GM19035 (cell line): Measurements from ENCODE around the gene TGOLN2.
"Not testable (repeated sequence)": the region's sequence is repeated elsewhere in the genome, so short reads cannot be mapped to it uniquely, and the experiment has no call there.

Source experiments
- ATAC-seq: cut with Tn5 transposase; IDR thresholded peaks from one replicate; pipeline ENCODE4 v1.9.1; 2021; ENCODE audit not compliant: unreplicated experiment

The TGOLN2 gene

DNA sequence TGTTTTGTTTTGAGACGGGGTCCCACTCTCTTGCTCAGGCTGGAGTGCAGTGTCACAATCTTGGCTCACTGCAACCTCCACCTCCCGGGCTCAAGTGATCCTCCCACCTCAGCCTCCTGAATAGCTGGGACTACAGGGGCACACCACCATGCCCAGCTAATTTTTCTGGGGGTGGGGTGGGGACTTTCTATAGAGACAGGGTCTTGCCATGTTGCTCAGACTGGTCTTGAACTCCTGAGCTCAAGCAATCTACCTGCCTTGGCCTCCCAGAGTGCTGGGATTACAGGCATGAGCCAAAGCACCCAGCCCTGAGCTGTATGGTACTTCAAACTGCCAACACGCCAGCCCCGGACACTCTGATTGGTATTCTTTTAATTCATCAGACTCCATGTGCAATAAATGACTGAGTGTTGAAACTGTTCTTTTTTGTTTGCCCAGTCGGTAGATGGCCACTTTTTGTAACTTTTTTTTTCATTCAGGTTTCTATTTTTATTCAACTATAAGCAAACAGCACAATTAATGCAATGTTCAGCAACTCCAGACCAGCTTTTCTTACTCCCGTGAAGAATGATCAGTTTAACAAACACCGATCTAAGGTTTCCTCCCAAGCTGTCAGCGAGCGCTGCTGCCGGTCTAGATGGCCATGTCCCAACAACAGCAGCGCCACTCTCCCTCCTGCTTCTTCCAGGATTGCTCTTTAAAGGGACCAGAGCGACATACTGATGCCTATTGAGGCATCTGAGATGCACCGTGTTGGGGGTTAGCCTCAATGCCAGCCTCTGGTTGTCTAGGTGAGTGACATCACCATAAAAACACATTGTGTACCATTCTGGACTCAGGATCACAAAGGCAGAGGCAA is 12.5 kb upstream of the TGOLN2 start:
- ATAC-seq: no peak

DNA sequence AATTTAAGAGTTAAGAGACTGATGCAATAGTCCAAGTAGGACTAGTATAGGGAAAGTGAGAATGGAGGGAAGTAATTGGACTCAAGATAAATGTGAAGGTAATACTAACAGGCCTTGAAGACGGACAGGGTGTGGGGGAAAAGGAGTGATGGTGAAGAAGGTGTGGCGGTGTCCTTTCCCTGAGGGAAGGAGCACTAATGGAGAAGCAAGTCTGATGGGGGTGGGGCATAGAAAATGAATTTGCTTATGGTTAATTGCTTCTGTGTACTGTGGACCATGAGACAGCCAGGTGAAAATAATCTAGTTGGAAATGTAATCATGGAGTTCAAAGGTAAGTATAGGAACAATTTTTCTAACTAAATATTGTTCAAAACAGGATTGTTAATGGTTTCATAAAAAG is 7.1 kb upstream of the TGOLN2 start:
- ATAC-seq: no peak

DNA sequence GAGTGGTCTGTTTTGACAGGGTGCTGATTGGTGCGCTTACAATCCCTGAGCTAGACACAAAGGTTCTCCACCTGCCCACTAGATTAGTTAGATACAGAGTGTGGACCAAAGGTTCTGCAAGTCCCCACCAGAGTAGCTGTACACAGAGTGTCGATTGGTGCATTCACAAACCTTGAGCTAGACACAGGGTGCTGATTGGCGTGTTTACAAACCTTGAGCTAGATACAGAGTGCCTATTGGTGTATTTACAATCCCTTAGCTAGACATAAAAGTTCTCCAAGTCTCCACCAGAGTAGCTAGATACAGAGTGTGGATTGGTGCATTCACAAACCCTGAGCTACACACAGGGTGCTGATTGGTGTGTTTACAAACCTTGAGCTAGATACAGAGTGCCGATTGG is 6.1 kb upstream of the TGOLN2 start:
- ATAC-seq: not testable (repeated sequence)

DNA sequence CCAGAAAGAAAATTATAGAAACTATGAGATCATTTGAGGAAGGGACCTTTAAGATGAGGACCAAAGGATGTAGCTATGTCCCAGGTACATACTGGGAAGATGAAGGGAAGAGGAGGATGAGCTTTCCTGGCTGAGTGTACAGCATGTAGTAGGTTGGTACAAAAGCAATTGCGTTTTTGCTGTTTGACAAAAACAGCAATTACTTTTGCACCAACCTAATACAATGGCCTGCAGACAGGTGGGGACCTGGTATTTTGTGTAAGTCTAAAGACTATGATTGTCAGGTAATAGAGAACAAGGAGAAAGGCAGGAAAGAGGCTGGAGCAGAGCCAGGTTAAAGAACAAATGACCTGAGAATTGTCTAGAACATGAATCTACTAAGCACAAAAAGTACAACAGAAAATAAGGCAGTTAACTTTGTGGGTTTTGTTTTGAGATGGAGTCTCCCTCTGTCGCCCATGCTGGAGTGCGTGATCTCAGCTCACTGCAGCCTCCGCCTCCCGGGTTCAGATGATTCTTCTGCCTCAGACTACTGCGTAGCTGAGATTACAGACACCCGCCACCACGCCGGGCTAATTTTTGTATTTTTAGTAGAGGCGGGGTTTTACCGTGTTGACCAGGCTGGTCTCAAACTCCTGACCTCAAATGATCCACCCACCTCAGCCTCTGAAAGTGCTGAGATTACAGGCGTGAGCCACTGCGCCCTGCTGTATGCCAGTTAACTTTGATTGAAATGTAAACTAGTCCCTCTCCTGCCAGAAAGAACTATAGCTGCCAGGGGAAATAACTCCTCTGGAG is 3.2 kb upstream of the TGOLN2 start:
- ATAC-seq: no peak

DNA sequence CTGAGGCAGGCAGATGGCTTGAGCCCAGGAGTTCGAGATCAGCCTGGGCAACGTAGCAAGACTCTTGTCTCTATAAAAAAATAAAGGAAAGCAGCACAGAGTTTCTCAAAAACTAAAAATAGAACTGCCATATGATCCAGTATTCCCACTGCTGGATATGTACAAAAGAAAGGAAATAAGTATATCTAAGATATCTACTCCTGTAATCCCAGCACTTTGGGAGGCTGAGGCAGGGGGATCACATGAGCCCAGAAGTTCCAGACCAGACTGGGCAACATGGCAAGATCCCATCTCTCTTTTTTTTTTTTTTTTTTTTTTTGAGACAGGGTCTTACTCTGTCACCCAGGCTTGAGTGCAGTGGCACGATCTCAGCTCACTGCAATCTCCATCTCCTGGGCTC is 1.9 kb upstream of the TGOLN2 start:
- ATAC-seq: not testable (repeated sequence)

DNA sequence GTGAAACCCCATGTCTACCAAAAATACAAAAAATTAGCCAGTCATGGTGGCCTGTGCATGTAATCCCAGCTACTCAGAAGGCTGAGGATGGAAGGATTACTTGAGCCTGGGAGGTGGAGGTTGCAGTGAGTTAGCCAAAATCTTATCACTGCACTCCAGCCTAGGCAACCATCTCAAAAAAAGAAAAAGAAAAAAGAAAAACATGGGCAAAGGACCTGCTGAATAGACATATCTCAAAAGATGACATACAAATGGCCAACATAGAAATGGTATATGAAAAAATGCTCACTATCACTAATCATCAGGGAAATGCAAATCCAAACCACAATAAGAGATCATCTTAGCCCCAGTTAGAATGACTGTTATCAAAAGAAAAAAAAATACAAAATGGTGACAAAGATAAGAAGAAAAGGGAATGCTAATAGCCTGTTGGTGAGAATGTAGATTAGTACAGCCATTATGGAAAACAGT is 1.4 kb upstream of the TGOLN2 start:
- ATAC-seq: no peak

DNA sequence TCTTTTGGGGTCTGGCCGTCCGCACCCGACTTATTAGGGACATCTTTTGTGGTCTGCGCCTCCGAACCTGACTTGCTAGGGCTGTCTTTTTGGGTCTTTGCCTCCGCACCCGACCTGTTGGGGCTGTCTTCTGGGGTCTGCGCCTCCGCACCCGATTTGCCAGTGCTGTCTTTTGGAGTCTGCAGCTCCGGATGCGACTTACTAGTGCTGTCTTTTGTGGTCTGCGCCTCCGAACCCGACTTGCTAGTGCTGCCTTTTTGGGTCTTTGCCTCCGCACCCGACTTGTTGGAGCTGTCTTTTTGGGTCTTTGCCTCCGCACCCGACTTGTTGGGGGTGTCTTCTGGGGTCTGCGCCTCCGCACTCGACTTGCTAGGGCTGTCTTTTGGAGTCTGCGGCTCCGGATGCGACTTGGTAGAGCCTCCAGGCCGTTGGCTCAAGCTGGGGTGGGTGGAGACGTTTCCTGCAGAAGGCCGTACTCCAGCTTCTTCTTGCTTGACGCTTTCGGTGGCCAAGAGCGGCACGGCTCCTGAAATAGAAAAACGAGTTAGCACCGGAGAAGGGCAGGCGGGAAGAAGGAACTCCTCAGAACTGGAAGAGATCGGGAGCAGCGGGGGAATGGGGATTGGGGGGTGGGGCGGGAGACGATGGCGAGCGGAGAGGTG is 498 bp downstream of the TGOLN2 start:
- peak; percentile 36 for ATAC-seq

DNA sequence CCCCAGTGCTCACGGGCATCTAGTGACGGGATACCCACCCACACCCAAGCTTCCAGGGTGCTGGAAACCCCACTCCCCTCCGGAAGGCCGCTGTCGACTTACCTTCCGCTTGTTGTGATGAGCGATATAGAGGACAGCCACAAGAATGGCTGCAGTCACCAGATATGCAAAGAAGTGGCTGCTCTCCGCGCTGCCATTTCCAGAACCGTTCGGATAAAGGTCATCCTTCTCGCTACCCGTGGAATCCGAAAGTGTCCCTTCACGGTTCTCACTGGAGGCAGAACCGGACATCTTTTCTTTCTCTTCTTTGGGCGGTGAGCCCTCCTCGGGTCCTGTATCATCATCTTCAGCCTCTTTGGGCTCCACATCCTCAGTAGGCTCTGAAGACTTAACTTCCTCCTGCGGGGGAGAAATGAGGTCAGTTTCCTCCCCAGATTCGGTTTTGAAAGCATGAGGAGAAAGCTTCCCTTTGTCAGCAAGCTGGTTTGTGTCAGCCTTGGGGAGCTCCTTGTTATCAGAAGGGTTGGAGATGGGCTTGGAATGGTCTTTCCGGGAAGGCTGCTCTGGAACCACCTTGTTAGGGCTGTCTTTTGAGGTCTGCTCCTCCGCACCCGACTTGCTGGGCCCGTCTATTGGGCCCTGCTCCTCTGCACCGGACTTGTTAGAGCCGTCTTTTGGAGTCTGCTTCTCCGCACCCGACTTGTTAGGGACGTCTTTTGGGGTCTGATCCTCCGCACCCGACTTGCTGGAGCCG is 1.2 kb downstream of the TGOLN2 start:
- peak; percentile 42 for ATAC-seq

DNA sequence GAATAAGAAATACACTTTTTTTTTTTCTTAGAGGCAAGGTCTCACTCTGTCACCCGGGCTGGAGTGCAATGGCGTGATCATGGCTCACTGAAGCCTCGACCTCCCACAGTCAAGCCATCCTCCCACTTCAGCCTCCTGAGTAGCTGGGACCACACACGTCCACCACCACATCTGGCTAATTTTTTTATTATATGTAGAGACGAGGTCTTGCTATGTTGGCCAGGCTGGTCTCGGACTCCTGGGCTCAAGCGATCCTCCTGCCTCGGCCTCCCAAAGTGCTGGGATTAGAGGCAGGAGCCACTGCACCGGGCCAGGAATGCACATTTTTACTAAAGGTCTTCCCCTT is 2.4 kb downstream of the TGOLN2 start:
- ATAC-seq: no peak

DNA sequence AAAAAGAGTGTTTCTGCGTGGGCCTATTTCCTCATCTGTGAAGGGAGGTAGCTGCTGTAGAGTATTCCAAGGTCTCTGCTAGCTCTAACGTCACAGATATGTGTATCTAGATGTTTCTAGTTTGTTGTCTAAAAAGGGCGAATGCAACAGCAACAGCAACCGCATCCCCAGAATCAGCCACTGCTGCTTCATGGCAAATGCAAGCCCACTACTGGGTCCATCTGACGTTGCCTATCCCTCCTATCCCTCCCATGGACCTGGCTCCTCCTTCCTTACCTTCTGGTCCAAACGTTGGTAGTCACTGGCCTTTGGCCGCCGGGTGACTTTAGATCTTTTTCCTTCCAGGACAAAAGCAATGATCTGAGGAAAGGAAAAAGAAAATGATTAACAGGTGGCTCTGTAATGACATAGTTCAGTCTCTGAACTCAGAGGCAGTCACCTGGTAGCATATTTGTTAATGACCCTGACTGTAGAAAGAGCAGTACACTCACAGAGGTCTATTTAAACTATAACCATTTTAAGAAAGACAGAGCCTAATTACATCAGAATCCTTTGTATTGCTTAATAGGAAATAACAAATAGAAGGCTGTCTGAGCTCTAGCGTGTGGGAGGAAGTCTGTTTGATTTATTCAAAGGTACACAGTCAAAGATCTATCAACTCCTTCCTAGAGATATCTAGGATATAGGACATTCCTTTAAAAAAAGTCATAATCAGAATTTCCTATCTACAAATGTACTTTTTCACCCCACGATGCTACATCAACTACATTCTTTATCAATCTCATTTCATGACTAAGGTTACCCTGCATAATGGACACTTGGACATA is 2.9 kb downstream of the TGOLN2 start:
- no peak for ATAC-seq

DNA sequence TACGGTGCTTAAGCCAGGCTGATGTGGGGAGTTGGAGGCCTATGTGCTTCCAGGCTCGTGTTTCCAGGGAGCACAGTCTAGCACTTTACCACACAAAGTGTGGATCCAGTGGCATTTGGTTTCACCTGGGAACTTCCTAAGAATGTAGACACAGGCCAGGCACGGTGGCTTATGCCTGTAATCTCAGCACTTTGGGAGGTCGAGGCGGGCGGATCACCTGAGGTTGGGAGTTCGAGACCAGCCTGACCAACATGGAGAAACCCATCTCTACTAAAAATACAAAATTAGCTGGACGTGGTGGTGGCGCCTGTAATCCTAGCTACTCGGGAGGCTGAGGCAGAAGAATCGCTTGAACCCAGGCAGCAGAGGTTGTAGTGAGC is 3.8 kb downstream of the TGOLN2 start:
- ATAC-seq: not testable (repeated sequence)

DNA sequence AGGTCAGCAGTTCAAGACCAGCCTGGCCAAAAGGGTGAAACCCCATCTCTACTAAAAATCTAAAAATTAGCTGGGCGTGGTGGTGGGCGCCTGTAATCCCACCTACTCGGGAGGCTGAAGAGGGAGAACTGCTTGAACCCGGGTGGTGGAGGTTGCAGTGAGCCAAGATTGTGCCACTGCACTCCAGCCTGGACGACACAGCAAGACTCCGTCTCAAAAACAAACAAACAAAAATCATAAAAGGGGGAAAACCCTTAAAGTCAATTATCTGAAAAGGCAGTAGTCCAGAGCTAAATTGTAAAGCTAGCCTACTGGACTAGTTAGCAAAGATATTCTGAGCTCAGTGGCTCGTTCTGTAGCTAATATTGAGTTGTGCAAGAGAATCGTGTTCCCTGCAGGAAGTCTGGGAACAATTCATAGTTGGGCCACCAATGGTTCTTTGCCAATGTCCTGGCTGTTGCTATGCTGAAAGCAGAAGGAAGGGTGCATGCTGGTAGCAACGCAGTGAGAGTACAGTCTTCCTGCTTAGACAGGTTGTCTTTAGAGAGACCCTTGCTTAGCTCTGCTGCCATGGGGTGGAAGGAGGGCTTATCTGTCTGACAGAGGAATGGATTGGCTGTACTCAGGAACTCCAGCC is 4.3 kb downstream of the TGOLN2 start:
- no peak for ATAC-seq

DNA sequence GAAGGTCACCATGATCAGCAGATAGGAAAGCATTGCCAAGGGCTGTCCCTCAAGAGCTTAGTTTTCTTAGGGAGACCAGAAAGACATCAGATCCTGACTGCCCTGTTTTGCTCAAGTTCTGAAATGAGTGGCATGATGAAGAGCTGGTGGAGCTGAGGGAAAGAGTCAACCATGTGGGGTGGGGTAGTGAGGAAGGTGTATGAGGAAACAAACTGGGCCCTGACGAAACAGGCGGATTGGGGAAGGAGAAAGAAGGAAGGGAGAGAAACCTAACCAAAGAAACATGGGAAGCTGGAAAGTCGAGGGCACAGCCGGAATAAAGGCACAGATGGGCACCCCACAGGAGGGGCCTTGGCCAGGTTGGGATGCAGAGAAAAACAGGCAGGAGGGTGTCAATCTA is 8.0 kb downstream of the TGOLN2 start:
- no peak for ATAC-seq

DNA sequence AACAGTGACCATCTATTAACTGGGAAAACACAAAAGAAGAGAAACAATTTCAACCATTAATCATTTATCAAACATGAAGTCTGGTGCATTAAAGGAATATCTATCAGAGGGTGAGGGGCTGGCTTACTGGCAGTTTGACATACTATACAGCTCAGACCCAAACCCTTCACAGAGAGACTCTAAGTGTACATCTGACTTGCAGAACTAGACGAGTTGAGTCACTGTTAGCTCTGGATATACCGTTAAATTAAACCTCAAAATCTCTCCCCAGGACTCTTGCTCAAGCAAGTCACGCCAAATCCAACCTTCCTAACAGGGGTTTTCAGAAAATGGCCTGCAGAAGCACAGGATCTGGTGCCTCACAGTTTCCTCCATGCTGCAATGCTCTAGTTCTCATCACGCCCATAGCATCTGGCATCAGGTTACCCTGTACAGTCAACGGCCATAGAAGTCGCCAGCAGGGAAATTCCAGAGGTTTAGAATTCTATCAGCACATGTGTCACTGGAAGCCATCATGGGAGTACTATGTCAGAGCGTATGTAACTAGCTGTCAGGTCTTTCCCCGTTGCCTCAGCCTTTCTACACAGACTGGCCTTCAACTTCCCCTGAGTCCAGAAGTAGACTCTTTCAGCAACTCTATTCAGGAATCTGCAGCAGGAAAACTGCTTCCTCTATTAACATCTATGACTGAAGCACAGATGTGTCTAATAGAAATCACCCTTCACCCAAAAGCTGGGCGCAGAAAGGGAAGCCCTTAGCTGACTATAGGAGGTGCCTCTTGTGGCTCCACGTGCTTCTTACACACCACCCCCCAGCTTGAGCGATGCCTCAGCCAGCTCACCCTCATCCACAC is 9.3 kb downstream of the TGOLN2 start:
- no peak for ATAC-seq

DNA sequence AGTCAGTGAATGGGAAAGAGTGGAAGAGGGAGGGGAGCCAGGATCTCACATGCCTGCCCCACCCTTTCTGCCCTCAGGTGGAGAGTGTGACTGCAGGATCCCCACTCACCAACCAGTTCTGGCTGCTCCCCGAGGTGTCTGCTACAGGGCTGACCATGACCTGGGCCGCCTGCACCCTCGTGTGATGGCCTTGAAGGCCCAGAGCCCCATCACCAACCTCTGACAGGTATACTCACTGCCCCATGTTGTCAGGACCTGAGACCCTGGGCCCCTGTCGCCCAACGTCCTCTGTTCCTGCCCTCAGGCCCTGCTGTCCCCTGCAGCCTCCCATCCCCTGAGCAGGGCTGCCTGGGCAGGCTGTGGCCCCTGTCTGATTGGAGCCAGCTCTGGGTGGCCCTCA is 11.9 kb downstream of the TGOLN2 start:
- not testable (repeated sequence) for ATAC-seq

DNA sequence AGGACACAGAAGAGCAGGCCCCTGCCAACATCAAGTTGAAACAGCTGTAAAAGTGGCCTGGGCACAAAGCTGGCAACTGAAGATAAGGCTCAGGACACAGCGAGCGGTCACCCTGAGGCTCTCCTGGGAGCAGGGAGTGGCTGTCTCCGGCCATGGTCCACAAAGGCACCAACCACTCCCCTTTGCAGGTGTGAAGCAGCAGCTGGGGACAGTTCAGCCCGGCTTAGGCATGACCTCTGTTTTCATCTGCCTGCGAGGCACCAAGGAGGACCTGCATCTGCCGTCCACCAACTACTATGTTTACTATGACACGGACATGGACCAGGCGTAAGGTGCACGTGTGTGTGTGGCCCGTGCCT is 12.9 kb downstream of the TGOLN2 start:
- no peak for ATAC-seq

DNA sequence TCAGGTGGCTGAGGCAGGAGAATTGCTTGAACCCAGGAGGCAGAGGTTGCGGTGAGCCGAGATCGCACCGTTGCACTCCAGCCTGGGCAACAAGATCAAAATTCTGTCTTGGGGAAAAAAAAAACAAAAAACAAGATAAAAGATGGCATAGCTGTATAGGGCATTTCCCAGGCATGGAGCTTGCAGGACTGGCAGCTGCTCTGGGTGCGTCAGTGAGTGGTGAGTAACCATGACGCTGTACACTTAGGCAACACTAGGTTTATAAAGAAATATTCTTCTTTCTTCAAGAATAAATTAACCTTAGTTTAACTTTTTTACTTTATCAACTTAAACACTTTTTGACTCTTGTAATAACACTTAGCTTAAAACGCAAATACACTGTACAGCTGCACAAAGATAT is 15.4 kb downstream of the TGOLN2 start:
- no peak for ATAC-seq

DNA sequence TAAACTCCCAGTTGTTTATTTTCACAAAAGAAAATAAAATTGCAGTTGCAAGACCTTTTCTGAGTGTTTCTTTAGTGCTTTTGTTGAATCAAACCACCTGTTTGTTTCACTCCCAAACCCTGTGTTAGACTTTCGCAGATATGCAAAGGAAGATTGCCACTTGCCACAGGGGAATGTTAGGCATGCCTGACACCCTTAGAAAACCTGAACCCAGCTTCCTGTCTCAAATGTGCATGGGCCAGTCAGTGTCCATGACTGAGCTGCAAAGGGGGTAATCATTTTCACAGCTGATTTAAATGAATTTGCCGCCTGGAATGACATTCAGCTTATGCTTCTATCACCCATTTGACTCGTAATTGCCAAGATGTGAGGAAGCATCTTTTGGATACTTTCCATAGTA is 17.5 kb downstream of the TGOLN2 start:
- no peak for ATAC-seq
